K562 (cell line): ENCODE results near the gene NPAS2. TPM values are rescaled to one million over a fixed set of nuclear protein-coding genes. Genes with fewer than 3 reads are reported as not detected.

Source experiments
- CC2D1A ChIP-seq: fragments of 450-650 bp; IDR thresholded peaks from 2 replicates; pipeline ENCODE4 v1.6.1; 2017; ENCODE audit warnings: mild to moderate bottlenecking
- CREM ChIP-seq: IDR thresholded peaks from 2 replicates; pipeline ENCODE4 v1.6.1; 2014; ENCODE audit warnings: antibody characterized with exemption, low read depth
- E2F6 ChIP-seq, 2 experiments: IDR thresholded peaks; 2 replicates each; pipeline ENCODE4 v1.6.1; 2011; ENCODE audit warnings: borderline replicate concordance in 1 of 2, control low read depth in 1 of 2, low read depth in 1 of 2, low read length in 1 of 2, mild to moderate bottlenecking in 1 of 2, mixed read lengths in 1 of 2, moderate library complexity in 1 of 2; ENCODE audit not compliant: insufficient read depth in 1 of 2, insufficient read length in 1 of 2, poor library complexity in 1 of 2, severe bottlenecking in 1 of 2; ENCODE audit errors: extremely low read depth in 1 of 2
- FOXO4 ChIP-seq: fragments of 450-650 bp; formaldehyde crosslinking; IDR thresholded peaks from 2 replicates; pipeline ENCODE4 v1.4.0; 2020; ENCODE audit warnings: mild to moderate bottlenecking, moderate library complexity
- HMG20A ChIP-seq: fragments of 450-650 bp; formaldehyde crosslinking; conservative IDR thresholded peaks from 2 replicates; pipeline ENCODE4 v1.4.0; 2020; ENCODE audit warnings: mild to moderate bottlenecking, mixed read lengths
- HNRNPLL ChIP-seq: fragments of 200-400 bp; formaldehyde crosslinking; IDR thresholded peaks from 2 replicates; pipeline ENCODE4 v1.6.1; 2017; ENCODE audit warnings: low read length, low read depth, mild to moderate bottlenecking; ENCODE audit not compliant: poor library complexity, severe bottlenecking
- KHSRP ChIP-seq: fragments of 450-650 bp; IDR thresholded peaks from 2 replicates; pipeline ENCODE4 v1.6.1; 2017
- NELFE ChIP-seq: IDR thresholded peaks from 2 replicates; pipeline ENCODE4 v1.6.1; 2011; ENCODE audit warnings: mild to moderate bottlenecking; ENCODE audit not compliant: insufficient read depth, insufficient read length
- PHTF2 ChIP-seq: fragments of 250-450 bp; sonication (Bioruptor Pico); IDR thresholded peaks from 2 replicates; pipeline ENCODE4 v1.5.0; 2021; ENCODE audit warnings: mild to moderate bottlenecking
- ZMIZ1 ChIP-seq, 2 experiments: fragments of 150-350 bp in 1 of 2; IDR thresholded peaks; 2 replicates each; pipeline ENCODE4 v1.6.1; 2012 to 2016; ENCODE audit warnings: low read depth in 2 of 2, low read length in 2 of 2, mild to moderate bottlenecking in 1 of 2, moderate library complexity in 1 of 2
- ZNF589 ChIP-seq: fragments of 200-800 bp; sonication (Bioruptor generic); IDR thresholded peaks from 2 replicates; pipeline ENCODE4 v1.6.1; 2016; ENCODE audit warnings: low read depth, missing genetic modification characterization, missing compliant biosample characterization
- polyA plus RNA-seq, 8 experiments: library from polyadenylated mRNA; depleted of rRNA in 4 of 8; stranded (reverse) in 5 of 8; unstranded in 3 of 8; fragments of >200 nt; fragmentation: Nextera tagmentation in 2 of 8; fragmentation: Illumina TruSeq in 1 of 8; extraction: Ambion mirVana in 2 of 8; extraction: Trizol in 1 of 8; gene quantifications; 2 replicates each; pipeline versions ENCODE4 v1.2.1 to v1.2.3, GENCODE V29; 2011 to 2014; ENCODE audit warnings: inconsistent platforms in 1 of 8, missing spikeins in 1 of 8
- total RNA-seq, 7 experiments: library from RNA; depleted of rRNA in 6 of 7; stranded (reverse); fragments of >200 nt in 6 of 7; fragmentation: Illumina TruSeq in 2 of 7; extraction: Trizol in 2 of 7; gene quantifications; 2 replicates each; pipeline versions ENCODE4 v1.2.1 to v1.2.3, GENCODE V29; 2011 to 2021; ENCODE audit warnings: low replicate concordance in 1 of 7

NPAS2 gene
- total and polyA plus RNA-seq, 9 of the 15 experiments (the other 6 are each of a cell fraction or from before 2014, with no cell fraction given): 0.06 to 0.29 (median 0.07) TPM; not detected in 5

DNA sequence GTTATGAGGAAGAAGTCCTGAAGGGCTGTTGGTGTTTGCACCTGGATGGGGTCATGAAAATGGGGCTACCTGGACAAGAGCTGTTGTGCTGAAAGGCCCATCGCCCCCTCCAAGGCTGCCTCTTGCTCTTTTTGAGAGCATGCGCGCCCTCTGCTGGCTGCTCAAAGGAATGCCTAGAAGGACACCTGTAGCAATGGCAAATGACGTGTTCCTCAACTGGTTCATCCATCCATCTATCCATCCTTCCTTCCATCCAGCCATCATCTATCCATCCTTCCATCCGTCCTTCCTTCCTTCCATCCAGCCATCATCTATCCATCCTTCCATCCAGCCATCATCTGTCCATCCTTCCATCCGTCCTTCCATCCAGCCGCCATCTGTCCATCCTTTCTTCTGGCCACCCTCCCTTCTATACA lies 165.0 kb downstream of the NPAS2 start (continued):
- TF ChIP-seq FOXO4 (CRISPR knock-in tag) (no peak), HMG20A (CRISPR knock-in tag) (no peak), NELFE (no peak), PHTF2 (CRISPR knock-in tag) (no peak), HNRNPLL (no peak), CC2D1A (peak; percentile 79), ZNF589 (CRISPR knock-in tag) (no peak), E2F6 (IDR thresholded peaks at IDR 0.05; ENCODE audit: borderline replicate concordance in 1 of 2, extremely low read depth in 1 of 2, insufficient read depth in 1 of 2, insufficient read length in 1 of 2, low read depth in 1 of 2, low read length in 1 of 2, poor library complexity in 1 of 2, severe bottlenecking in 1 of 2) (no peak), KHSRP (no peak), CREM (peak; percentile 65; the same call in 1 of the 2 replicates), ZMIZ1 (IDR thresholded peaks at IDR 0.05; ENCODE audit: low read depth in 2 of 2, low read length in 2 of 2) (no peak)
